GM21447 (cell line): ENCODE measurements around the gene AKAP17A.

Source experiments
- ATAC-seq: cut with Tn5 transposase; IDR thresholded peaks from one replicate; pipeline ENCODE4 v1.9.1; 2021; ENCODE audit not compliant: unreplicated experiment

AKAP17A gene

DNA sequence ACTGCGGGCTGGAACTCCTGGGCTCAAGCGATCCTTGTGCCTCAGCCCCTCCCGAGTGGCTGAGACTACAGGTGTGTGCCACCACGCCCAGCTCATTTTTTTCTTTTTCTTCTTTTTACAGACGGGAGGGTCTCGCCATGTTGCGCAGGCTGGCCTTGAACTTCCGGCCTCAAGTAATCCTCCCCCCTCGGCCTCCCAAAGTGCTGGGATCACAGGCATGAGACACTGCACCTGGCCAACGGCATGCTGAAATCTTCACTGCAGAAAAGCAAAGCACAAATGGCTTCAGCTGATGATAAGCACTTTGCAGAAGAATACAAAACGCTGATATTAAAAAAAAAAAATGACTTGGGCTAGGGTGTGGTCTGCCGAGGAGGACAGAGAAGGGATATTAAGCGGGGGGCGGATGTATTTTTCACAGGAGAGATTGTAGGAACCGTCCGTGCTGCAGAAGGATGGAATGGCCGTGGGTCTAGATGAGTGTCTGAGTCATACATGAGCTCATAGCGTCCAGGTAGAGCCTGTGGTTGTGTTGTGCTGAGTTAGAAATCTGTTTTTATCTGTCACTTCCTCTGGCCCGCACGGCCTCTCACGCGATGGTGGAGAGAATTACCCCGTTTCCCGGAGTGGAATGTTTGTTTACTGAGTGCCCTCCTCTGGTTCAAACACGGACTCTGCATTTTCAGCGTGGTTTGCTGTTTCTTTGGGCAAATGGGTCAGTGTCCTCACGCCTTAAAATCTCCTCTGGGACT, 8.5 kb upstream of the AKAP17A start:
- peak; percentile 74 for ATAC-seq

DNA sequence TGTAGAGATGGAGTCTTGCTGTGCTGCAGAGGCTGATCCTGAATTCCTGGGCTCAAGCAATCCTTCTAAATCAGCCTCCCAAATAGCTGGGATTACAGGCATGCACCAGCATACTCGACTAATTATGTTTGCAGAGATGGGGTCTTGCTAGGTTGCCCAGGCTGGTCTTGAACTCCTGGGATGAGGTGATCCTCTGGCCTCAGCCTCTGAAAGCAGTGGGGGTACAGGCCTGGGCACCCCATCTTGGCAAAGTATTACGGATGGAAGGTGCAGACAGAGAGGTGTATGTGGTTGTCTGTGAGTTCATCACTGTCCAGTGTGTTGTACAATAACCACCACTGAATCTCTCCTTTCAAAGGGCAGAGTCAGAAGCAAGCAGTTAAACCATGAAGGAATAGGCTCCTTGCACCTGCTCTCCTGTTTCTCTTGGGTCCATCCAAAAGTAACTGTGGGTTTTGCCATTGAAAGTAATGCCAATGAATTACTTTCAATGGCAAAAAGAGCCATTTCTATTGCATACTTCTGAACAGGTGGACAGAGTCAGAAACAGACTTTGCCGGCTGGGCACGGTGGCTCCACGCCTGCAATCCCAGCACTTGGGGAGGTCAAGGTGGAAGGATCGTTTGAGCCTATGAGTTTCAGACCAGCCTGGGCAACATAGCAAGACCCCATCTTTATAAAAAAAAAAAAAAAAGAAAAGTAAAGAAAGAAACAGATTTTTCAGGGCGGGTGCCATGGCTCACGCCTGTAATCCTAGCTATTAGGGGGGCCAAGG, 7.0 kb upstream of the AKAP17A start:
- no peak for ATAC-seq

DNA sequence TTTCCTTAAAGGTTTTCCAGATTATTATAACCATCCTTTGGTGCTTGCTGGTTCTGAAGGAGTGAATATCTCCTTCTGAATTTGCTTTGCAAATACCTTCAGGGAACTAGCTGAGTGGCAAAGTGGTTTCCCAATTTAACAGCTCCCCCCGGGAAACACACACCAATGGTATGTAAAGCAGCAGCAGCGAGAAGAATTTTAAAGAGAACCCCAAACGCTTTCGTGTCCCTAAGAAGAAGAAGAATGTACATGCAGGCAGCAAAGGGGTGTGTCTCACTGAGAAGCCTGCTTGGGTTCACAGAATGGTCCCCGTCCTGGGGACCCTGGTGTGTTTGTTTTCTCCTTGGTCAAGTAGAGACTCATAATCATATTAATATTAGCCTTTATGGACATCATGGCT, 4.2 kb upstream of the AKAP17A start:
- no peak for ATAC-seq

DNA sequence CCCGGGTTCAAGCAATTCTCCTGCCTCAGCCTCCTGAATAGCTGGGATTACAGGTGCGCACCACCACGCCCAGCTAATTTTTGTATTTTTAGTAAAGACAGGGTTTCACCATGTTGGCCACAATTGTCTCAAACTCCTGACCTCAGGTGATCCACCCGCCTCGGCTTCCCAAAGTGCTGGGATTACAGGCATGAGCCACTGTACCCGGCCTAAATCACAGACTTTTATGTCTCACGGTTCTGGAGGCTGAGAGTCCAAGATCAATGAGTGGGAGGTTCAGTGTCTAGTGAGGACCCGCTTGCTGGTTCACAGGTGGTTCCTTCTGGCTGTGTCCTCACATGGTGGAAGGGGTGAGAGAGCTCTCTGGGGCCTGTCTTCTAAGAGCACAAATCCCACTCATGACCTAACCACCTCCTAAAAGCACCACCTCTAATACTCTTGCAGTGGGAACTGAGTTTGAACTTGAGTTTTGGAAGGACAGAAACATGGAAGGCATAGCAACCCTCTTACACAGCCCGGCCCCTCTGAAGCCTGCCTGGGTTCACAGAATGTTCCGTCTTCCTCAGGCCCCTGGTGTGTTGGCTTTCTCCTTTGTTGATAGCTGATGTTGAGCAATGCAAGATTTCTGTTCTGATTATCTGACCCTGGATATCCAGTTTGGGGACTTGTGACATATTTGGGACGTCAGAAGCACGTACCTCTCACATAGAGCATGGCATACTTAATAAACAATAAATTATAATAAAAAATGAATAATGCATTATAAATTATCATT, 1.9 kb upstream of the AKAP17A start:
- ATAC-seq, result no peak

DNA sequence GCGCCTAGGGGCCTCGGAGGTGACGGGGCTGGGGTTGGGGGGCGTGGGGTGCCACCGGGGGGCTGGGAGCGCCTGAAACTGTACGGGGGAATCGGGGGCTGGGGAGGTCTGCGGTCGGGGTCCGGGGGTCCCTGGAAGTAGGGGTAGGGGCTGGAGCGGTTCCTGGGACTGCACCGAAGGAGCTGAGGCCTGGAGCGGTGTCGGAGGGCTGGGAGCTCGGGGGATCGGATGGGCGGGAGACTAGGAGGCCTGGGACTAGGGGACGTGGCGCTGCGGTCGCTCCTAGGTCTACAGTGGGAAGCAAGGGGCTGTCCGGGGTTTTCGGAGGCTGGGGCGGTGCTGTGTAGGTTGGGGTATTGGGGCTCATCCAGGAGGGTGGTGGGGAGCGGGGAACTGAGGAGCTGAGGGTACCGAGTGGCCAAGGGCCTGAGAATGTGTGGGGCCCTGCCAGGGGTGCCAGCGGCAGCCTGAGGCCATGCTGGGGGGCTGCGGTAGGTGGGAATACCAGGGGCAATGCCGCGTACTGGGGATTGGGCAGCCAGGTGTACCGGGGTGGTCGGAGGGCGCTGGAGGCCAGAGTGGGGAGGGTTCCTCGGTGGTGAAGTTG, 562 bp downstream of the AKAP17A start:
- peak; percentile 2 for ATAC-seq

DNA sequence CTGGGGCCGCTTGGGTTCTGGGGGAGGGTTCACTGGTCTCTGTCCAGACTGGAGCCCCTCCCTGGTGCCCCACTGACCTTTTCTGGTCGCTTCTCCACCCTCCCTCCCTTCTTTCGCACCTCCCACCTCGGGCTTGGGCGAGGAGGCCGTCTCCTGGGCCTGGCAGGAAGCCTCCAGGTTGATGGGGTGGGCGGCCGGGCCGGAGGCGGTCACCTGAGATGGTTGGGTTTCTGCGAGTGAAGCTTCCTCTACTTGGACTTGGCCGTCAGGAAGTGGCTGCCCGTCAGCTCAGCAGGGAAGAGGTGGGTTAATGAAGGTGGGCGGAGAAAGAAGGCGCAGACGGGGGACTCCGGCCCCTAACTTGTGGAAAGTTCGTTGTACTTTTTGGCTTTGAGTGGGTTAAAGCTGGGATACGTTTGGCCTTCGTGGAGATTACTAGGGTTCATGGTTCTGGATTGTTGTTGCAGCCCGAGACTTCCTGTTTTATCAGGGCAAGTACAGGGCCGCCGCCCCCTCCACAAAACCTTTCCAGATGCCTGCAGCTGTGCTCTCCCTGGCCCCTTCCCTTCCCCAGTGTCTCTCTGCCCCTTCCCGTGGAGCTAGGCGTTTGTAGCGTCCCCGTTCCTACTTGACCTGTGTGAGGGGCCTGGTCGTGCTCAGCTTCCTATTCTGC, 1.2 kb downstream of the AKAP17A start:
- ATAC-seq, result peak; percentile 58

DNA sequence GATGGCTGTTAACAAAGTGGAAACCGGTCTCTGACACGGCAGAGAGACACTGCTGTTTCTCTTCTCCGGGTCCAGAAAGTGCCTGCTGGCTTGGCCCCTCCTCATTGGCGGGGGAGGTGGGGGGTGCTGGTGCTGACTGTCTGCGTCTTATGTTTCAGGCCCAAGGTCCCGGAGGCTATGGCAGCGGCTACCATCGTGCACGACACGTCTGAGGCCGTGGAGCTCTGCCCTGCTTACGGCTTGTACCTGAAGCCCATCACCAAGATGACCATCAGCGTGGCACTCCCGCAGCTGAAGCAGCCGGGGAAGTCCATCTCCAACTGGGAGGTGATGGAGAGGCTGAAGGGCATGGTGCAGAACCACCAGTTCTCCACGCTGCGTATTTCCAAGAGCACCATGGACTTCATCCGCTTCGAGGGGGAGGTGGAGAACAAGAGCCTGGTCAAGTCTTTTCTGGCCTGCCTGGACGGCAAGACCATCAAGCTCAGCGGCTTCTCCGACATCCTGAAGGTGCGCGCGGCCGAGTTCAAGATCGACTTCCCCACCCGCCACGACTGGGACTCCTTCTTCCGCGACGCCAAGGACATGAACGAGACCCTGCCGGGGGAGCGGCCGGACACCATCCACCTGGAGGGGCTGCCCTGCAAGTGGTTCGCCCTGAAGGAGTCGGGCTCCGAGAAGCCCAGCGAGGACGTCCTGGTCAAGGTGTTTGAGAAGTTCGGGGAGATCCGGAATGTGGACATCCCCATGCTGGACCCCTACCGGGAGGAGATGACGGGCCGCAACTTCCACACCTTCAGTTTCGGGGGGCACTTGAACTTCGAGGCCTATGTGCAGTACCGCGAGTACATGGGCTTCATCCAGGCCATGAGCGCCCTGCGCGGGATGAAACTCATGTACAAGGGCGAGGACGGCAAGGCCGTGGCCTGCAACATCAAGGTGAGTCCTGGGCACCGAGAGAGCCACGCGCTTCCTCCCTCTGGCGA, 2.2 kb downstream of the AKAP17A start:
- ATAC-seq, result no peak

DNA sequence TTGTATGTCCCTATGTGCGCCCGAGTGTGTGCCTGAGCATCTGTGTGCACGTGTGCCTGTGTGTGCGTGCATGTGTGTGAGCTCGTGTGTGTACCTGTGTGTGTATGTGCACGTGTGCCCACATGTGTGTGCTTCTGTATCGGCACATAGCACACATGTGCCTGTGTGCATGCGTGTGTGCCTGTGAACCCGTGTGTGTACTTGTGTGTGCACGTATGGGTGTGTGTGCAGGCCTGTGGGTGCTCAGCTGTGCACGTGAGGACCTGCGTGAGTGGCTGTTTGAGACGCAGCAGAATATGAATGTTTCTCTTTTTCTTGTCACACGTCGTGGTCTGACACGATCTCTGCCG, 4.3 kb downstream of the AKAP17A start:
- ATAC-seq, result no peak

DNA sequence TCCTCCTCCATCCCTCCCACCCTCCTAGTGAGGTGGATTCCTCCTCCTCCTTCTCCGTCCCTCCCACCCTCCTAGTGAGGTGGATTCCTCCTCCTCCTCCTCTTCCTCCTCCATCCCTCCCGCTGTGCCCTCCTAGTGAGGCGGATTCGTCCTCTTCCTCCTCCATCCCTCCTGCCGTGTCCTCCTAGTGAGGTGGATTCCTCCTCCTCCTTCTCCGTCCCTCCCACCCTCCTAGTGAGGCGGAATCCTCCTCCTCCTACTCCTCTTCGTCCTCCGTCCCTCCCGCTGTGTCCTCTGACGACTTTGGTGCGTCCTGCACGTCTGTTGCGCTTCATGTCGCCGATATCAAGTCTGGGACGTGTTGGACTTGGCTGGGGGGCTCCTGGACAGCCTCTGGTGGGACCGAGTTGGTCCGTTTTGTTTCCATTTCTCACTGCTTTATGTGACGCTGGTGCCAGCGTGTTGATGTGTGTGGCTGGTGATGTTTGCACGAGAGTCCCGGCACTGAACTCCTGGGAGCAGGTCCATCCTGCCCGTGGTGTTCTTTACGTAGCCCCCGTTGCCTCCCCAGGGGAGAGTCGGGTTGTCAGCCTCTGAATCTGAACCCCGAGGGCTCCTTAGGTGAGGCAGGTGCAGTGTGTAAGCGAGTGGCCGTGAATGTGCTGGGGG, 5.4 kb downstream of the AKAP17A start:
- no peak for ATAC-seq

DNA sequence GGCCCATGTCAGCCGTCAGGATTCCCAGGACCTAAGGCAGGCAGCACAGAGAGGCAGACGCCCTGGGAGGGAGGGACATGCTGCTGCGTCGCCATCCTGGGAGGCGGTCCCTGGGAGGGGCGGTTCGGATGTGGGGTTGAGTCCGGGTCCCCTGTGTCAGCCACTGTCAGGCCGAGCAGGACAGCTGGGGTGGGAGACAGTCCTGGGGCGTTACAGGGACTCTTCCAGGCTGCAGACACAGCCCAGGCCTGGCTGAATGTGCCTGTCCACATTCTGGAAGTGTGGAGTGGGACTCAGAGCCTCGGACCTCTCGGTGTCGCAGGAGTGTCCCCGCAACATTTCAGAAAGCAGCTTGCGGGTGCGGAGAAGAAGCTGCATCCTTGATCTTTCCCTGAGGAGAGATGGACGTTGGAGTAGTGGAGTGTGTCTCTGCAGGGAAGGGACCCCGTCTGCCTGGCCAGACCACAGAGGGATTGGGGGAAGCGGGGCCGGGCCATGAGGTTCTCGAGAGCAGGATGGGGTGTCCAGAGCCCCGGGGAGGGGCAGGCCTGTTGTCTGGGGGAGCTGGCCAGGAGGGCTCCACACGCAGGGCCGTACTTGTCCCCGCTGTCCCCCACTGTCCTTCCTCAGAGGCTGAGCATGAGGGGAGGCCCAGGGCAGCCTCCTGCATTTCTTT, 6.1 kb downstream of the AKAP17A start:
- ATAC-seq, result no peak

DNA sequence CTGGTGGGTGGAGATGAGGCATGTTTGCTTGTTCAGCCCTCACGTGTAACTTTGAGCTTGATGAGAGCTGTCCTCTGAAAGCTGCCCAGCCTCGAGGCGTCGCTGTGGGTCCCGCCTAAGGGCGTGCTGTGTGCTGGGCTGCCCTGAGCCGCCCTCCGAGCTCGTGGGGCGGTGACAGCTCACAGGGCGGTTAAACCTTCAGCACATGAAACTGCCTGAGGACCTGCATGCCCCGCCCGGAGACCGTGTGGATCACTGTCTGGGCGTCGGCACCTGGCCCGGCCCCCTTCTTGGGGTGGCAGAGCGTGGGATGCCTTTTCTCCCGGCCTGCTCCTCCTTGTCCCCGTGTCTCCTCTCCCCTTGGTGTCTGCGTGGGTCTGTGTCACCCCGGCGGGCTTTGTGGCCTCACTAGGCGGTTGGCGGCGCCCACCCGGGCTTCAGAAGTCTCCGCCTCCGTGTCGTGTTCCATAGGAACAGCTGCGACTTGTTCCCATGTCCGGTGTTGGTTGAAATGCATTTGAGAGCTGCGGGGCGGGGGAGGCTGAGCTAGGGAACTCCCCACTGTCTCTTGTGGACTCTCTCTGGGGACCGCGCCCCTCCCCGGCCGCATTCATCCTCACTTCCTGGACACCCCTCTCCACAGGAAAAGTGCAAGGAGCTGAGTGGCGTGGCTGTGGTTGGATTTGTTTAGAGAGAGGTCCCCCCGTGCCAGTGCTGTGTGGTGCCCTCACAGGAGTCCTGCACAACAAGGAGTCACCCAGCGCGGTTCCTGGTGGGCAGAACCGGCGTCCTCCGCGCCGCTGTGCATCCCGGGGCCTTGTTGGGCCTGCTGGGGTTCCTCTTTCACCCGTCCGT, 6.8 kb downstream of the AKAP17A start:
- no peak for ATAC-seq

DNA sequence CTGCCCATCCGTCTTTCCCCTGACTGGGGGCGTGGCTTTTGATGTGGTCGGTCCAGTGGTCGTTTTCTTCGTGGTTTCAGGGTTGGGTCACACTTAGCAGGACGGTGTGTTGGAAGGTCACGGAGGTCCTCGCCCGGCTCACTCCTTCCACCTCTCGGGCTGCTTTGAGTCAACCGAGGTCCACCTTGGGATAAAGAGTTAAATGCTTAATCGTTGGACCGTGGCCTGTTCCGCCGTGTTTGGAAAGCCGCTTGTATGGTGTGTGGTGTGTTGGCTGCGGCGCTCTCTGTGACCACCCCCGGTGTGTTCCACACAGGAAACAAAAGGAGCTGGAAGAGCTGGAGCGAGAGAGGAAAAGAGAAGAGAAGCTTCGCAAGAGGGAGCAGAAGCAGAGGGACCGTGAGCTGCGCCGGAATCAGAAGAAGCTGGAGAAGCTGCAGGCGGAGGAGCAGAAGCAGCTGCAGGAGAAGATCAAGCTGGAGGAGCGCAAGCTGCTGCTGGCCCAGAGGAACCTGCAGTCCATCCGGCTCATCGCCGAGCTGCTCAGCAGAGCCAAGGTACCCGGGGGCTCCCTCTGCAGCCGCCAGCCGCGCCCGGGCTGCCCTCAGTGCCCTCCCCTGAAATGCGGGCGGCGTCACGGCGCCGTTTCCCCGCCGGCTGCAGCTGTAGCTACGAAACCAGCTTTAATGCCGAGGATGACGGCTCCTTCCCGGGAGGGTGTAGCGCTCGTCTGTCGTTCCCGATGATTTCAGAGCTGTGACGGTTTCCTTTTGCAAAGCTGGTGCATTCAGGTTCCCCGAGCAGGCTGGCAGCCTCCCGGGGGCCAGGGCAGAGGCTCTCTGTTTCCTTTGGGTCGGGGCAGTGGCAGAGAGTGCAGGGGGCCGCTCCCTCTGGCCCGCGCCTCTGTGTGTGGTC, 7.7 kb downstream of the AKAP17A start:
- ATAC-seq, result no peak

DNA sequence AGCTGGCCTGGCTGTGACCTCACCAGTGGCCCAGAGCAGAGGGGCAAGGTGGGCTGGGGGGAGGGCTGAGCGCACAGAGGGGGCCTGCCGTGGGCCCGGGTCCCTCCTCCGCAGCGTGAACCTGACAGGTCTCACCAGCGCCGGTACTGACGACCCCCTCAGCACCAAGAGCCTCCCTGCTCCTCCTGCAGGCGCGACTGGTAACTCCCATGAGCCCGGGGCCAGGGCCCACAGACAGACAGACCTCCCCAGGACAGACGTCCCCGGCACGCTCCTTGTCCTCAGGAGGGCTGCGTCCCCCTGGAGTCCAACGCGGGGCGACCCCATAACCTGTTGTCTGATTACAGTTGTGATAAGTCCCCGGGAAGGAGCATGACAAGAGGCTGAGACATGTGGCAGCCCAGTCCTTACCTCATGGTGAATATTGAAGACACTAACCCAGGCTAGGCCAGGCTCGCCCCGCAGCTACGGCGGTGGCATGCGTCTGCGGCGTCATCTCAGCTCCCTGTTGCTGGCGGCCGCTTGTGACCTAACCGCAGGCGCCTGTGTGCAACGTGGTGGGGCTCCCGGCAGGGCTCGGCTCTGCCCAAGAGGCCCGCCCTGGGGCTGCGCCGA, 8.5 kb downstream of the AKAP17A start:
- no peak for ATAC-seq

DNA sequence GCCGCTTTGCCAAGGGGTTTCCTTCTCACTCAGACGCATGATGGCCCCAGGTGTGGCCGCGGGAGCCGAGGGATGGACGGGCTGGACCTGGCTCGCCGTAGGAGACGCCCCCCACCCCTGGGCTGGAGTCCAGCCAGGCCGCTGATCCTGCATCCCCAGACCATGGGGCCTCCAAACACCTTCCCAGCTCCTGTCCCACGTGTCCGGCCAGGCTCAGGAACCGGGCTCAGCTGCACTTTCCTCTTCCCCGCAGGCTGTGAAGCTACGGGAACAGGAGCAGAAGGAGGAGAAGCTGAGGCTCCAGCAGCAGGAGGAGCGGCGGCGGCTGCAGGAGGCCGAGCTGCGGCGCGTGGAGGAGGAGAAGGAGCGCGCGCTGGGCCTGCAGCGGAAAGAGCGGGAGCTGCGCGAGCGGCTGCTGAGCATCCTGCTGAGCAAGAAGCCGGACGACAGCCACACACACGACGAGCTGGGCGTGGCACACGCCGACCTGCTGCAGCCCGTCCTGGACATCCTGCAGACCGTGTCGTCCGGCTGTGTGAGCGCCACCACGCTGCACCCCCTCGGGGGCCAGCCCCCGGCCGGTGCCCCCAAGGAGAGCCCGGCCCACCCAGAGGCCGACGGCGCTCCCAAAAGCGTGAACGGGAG, 9.1 kb downstream of the AKAP17A start:
- ATAC-seq, result no peak

DNA sequence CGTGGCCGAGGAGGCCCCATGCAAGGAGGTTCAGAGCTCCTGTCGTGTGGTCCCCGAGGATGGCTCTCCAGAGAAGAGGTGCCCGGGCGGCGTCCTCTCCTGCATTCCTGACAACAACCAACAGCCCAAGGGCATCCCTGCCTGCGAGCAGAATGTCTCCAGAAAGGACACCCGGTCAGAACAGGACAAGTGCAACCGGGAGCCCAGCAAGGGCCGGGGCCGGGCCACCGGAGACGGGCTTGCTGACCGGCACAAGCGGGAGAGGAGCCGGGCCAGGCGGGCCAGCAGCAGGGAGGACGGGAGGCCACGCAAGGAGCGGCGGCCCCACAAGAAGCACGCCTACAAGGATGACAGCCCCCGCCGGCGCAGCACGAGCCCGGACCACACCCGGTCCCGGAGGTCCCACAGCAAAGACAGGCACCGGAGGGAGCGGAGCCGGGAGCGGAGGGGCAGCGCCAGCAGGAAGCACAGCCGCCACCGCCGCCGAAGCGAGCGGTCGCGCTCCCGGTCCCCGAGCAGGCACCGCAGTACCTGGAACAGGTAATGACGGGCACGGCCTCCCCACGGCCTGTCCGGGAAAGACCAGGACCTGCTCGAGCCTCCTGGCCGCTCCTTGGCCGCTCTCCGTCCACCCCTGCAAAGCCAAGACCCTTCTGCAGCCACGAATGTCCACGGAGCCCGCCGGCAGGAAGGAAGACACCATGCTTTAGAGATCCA, 9.8 kb downstream of the AKAP17A start:
- ATAC-seq, result no peak
